ENCODE results near the gene RALGDS.

- TF ChIP-seq POLR2A (conservative IDR thresholded peaks at IDR 0.05) (no peak), ZKSCAN1 (IDR thresholded peaks at IDR 0.05; ENCODE audit: low read depth, low read length) (no peak), E4F1 (CRISPR knock-in tag; IDR thresholded peaks at IDR 0.05; ENCODE audit: borderline replicate concordance) (no peak), ZNF398 (CRISPR knock-in tag; IDR thresholded peaks at IDR 0.05) (no peak), CREB1 (IDR thresholded peaks at IDR 0.05) (no peak), CREB1 (CRISPR knock-in tag; IDR thresholded peaks at IDR 0.05) (no peak)
These were observed 65.1 kb downstream of the RALGDS start for GRCh38 chr9:133055788-133056420.
